NT2/D1 (cell line): ENCODE data around the gene UNC80.

Experiments used
- YY1 ChIP-seq: IDR thresholded peaks from 2 replicates; pipeline ENCODE4 v1.6.1; 2011; ENCODE audit not compliant: insufficient read length, insufficient read depth
- ZNF274 ChIP-seq: IDR thresholded peaks from 2 replicates; pipeline ENCODE4 v1.6.1; 2011; ENCODE audit warnings: mild to moderate bottlenecking, low read depth, low read length

DNA sequence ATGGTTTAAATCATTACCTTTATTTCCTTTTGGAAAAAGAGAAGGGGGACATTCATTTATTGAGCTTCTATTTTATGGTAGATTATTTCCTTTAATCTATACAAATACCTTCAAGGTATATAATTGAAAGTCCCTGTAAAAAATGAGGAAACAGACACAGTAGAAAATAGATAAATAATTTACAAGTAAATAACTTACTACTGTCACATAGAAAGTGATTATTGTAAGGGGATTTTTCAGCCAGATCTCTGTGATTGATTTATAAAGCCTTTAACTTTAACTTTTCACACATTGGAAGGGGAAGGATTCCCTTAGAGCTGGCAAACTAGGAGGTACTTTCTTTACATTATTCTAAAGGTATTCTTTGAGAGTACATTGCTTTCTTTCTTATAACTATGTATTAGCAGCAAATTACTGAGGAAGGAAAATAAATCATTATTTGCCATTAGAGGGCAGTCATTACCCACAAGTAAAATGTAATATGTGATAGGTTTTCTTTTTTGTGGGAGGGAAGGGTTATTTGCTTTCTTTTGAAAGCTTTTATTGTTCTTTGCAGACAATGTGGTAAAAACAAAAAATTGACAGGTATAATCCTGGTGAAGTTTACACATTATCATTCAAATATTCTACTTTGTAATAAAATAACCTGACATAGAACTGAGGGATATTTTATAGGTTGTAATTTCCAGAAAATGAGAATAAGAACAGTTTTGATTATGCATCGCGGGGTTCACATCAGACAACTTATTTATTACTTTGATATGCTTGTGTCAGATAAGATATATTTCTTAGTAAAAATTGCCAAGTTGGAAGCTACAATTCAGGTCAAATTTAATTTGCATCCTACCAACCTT lies 206.0 kb downstream of the UNC80 start:
- TF ChIP-seq ZNF274 (no peak), YY1 (no peak)
